22Rv1 (cell line): ENCODE data around the gene GAK.
"Not testable (repeated sequence)": the region's sequence is repeated elsewhere in the genome, so short reads cannot be mapped to it uniquely, and the experiment has no call there.

Experiments used
- H3K27ac ChIP-seq: fragments of 450-650 bp; 2 replicates; pipeline ENCODE4 v1.5.1; 2017
- CTCF ChIP-seq: fragments of 450-650 bp; IDR thresholded peaks from 2 replicates; pipeline ENCODE4 v1.5.1; 2017; ENCODE audit warnings: mild to moderate bottlenecking
- ZFX ChIP-seq: fragments of 450-650 bp; IDR thresholded peaks from 2 replicates; pipeline ENCODE4 v1.6.1; 2017; ENCODE audit warnings: antibody characterized with exemption, borderline replicate concordance

GAK gene

DNA sequence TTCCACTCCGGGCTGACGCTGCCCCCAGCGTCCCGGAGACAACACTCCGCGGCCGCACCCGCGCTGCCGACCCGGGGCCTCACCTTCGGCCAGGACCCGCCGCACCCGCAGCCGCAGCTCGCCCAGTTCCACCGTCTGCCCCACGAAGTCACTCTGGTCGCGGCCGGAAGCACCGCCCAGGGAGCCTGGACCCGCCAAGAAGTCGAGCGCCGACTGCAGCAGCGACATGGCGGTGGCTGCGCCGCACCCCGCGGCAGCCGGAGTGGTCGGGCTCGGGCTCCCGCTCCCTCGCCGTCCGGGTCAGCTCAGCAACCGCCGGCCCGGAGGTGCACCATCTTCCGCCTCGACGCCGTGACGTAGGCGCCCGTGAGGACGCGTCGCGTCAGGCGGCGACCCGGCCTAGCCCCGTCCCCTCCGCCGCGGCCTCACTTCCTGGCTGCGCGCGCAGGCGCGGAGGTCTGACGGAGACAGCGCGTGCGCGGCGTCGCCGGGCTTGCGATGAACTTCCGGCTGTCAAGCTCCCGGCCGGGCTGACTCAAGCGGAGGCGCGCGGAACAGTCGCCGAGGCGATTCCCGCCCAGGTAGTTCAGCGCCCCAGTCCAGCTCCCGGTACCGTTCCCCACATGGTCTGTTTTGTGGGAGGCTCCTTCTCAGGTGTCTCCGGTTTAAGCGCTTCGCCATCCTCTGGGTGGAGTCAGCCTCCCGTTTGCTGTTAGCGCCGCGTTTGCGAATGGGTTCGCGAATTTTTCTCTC is at the start of gene GAK, which contains the start of gene TMEM175:
Gene GAK (minus strand): TSS at position 357 of the 753 bp plus-strand sequence. CDS start 129 bp downstream, at position 228.
Gene TMEM175 (plus strand): TSS at position 501 of the 753 bp plus-strand sequence. CDS start 15,280 bp downstream, outside the sequence.
- TF ChIP-seq CTCF = no peak

GRCh38 chr4:978957-979701 is 47.0 kb upstream of the GAK start:
- H3K27ac ChIP-seq = no peak overlapping the region
- no peak for TF ChIP-seq CTCF

More for the DNA sequence above, at the start of gene GAK, which contains the start of gene TMEM175:
- peak within 1 kb of the TSS; percentile 74 for H3K27ac ChIP-seq

DNA sequence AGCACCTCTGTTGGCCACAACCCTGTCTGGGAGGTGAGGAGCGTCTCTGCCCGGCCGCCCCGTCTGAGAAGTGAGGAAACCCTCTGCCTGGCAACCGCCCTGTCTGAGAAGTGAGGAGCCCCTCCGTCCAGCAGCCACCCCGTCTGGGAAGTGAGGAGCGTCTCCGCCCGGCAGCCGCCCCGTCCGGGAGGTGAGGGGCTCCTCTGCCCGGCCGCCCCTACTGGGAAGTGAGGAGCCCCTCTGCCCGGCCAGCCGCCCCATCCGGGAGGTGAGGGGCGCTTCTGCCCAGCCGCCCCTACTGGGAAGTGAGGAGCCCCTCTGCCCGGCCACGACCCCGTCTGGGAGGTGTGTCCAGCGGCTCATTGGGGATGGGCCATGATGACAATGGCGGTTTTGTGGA is 43.9 kb upstream of the GAK start:
- H3K27ac ChIP-seq = not testable (repeated sequence)

- TF ChIP-seq ZFX (no peak), CTCF (no peak)
Measured at GRCh38 chr4:974668-975067, 42.6 kb upstream of the GAK start.

DNA sequence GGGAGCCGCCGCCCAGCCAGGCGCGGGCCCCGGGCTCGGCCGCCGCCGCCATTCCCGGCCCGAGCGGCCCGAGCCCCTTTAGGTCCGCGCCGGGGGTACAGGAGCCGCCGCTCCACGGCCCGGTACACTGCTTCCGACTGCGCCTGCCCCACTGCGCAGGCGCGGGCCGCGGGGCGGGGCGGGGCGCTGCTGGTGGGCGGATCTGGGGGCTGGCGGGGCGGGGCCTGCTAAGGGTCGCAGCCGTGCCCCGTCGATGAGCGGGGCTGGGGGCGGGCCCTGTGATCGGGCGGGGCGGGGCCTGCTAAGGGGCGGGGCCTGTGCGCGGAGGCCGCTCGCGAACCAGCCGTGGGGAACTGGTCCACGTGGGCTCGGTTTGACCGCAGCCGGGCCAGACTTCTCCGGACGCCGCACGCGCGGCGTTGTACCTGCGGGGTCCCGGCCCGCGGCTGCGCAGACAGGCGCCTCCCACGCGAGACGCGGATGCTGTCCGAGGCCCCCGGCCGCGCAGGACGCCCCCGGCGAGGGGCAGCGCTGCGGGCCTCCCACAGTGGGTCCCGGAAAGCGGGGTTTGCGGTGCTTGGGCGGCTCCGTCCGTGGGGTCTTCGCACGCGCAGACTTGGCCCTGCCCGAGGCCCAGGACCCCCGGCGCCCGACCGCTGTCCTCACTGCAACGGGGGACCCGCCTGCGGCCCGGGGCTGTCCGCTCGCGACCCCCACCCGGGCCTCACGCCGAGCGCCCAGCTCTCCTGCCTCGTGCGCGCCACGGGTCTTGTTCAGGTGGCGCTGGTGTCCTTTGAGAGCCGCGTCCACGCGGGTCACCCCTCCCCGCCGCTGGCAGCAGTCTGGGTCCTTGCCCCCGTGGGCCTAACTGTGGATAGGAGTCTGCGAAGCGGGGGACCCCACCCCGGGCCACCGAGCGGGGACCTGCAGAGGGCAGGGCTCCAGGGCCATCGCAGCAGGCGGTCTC is 41.6 kb upstream of the GAK start, which contains the start of gene DGKQ:
Gene DGKQ (minus strand): TSS at position 139 of the 967 bp plus-strand sequence. CDS start 87 bp downstream, at position 52.
- H3K27ac ChIP-seq = peak within 1 kb of the TSS; percentile 22
- TF ChIP-seq ZFX (no peak), CTCF (no peak)

More at GRCh38 chr4:974668-975067, 42.6 kb upstream of the GAK start:
- H3K27ac ChIP-seq = no peak overlapping the region

- H3K27ac ChIP-seq = peak overlapping the region; percentile 22
- TF ChIP-seq ZFX (no peak), CTCF (no peak)
Measured at GRCh38 chr4:972651-973424, 40.7 kb upstream of the GAK start.
